Measurements from ENCODE around the gene REV3L. TPM values are rescaled to one million over a fixed set of nuclear protein-coding genes. Genes with fewer than 3 reads are reported as not detected.

The REV3L gene
- total RNA-seq, 1 donor from 2014 or later: 19.7 TPM

DNA sequence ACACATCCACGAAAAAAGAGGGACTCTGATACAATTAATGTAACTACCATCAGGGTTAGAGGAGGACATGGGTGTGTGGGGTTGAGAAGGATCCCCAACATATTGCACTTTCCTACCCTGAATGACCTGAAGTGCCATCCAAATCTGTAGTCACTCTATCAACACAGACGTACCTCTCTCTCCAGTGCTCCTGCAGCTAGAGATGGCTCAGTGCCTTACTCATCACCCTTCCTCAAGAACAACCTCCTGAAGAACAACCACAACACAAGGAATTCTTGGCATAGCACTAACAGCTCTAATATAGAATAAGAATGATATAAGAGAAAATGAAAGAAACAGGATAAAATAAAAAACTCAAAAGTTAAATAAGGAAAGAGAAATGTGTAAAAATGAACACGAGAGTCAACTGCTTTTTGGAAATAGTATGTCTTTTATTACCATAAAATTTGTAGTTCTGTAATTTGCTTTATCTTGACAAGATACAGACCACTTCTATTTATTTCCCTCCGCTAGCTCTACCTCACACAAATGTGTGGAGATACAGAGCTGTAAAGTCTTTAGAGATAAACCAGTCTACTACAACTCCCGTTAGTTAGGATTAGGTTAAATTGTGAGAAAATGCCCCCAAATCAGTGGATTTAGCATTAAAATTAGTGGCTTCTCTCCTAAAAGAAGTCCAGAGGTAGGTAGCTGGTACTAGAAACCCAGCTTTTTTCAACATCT is 63.9 kb downstream of the REV3L start:
- no peak overlapping the region for H3K27ac Mint-ChIP-seq (ENCODE audit: unreplicated experiment)
- H3K4me3 Mint-ChIP-seq (ENCODE audit: unreplicated experiment): no peak overlapping the region
- DNase-seq (ENCODE audit: low spot score): no peak
- TF ChIP-seq, protein P1, sequence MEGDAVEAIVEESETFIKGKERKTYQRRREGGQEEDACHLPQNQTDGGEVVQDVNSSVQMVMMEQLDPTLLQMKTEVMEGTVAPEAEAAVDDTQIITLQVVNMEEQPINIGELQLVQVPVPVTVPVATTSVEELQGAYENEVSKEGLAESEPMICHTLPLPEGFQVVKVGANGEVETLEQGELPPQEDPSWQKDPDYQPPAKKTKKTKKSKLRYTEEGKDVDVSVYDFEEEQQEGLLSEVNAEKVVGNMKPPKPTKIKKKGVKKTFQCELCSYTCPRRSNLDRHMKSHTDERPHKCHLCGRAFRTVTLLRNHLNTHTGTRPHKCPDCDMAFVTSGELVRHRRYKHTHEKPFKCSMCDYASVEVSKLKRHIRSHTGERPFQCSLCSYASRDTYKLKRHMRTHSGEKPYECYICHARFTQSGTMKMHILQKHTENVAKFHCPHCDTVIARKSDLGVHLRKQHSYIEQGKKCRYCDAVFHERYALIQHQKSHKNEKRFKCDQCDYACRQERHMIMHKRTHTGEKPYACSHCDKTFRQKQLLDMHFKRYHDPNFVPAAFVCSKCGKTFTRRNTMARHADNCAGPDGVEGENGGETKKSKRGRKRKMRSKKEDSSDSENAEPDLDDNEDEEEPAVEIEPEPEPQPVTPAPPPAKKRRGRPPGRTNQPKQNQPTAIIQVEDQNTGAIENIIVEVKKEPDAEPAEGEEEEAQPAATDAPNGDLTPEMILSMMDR (IDR thresholded peaks at IDR 0.05; ENCODE audit: unreplicated experiment): no peak
- no peaks in the 10 kb centered on the region for H3K9me3 Mint-ChIP-seq (ENCODE audit: unreplicated experiment)
- peaks cover 5% of the 10 kb centered on the region for H3K4me1 Mint-ChIP-seq (ENCODE audit: unreplicated experiment)
- no peaks in the 10 kb centered on the region for H3K27me3 Mint-ChIP-seq (ENCODE audit: unreplicated experiment)
- no peaks in the 10 kb centered on the region for H3K36me3 Mint-ChIP-seq (ENCODE audit: low read depth, unreplicated experiment)

DNA sequence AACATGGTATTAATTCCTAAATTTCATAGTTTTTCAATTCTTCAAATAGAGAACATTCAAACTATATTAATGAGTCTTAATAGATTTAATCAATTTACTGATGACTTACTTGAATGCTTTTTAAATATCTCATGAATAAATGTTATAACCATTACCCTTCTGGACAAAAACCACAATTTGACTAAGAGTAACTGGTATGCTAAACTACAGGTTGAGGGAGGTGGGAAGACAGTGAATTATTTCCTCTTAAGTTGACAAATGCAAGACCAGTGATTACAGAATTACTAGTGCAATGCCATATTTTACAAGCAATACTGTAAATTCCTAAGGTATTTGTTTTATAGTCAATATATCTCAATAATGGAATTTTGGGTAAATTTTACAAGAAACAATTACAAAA is 65.1 kb downstream of the REV3L start:
- H3K27ac Mint-ChIP-seq (ENCODE audit: unreplicated experiment): no peak overlapping the region
- no peaks in the 10 kb centered on the region for H3K36me3 Mint-ChIP-seq (ENCODE audit: low read depth, unreplicated experiment)
- H3K4me3 Mint-ChIP-seq (ENCODE audit: unreplicated experiment): no peak overlapping the region
- no peaks in the 10 kb centered on the region for H3K4me1 Mint-ChIP-seq (ENCODE audit: unreplicated experiment)
- no peaks in the 10 kb centered on the region for H3K27me3 Mint-ChIP-seq (ENCODE audit: unreplicated experiment)
- DNase-seq (ENCODE audit: low spot score): no peak
- TF ChIP-seq, protein P1 (IDR thresholded peaks at IDR 0.05; ENCODE audit: unreplicated experiment): no peak
- H3K9me3 Mint-ChIP-seq (ENCODE audit: unreplicated experiment): no peaks in the 10 kb centered on the region

DNA sequence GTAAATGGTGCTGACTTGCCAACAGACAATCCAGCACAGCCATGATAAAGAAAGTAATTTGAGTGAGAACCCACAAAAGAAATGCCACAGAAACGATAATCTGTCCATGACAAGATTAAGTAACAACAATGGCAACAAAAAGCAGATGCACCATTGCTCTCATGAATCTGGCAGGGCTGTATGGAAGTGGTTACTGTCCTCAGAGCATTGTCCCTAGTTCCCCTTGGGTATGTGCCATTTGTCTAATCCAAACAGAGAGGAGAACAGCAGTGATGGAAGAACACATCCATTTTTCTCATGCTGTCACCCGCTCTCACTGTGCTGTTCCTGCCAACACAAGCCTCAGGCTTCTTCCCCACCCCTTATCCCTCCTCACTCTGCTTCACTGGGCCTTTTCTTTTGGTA is 65.8 kb downstream of the REV3L start:
- H3K27me3 Mint-ChIP-seq (ENCODE audit: unreplicated experiment): no peaks in the 10 kb centered on the region
- H3K4me1 Mint-ChIP-seq (ENCODE audit: unreplicated experiment): no peaks in the 10 kb centered on the region
- TF ChIP-seq, protein P1 (IDR thresholded peaks at IDR 0.05; ENCODE audit: unreplicated experiment): no peak
- no peaks in the 10 kb centered on the region for H3K9me3 Mint-ChIP-seq (ENCODE audit: unreplicated experiment)
- H3K36me3 Mint-ChIP-seq (ENCODE audit: low read depth, unreplicated experiment): no peaks in the 10 kb centered on the region
- no peak overlapping the region for H3K4me3 Mint-ChIP-seq (ENCODE audit: unreplicated experiment)
- no peak for DNase-seq (ENCODE audit: low spot score)
- no peak overlapping the region for H3K27ac Mint-ChIP-seq (ENCODE audit: unreplicated experiment)

DNA sequence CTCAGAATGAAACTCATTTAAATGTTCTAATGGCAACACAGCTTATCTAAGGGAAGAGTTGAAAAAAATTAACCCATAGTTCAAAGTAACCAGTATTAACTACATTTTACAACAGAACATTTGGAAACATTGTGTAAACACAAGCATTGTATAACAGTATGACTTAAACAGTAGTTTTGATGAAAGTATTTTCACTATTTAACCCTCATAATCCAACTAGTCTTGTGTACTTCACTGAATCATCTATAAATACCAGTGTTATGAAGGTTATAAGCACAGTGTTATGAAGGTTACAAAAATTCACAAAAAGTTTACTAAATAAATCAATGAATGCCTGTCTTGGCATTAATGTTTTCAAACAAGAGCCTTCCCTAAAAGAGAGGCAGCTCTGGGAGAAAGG is 66.5 kb downstream of the REV3L start:
- Mint-ChIP-seq H3K4me3 (ENCODE audit: unreplicated experiment) (no peak overlapping the region), H3K9me3 (ENCODE audit: unreplicated experiment) (no peaks in the 10 kb centered on the region), H3K36me3 (ENCODE audit: low read depth, unreplicated experiment) (no peaks in the 10 kb centered on the region), H3K4me1 (ENCODE audit: unreplicated experiment) (no peaks in the 10 kb centered on the region), H3K27ac (ENCODE audit: unreplicated experiment) (no peak overlapping the region), H3K27me3 (ENCODE audit: unreplicated experiment) (no peaks in the 10 kb centered on the region)
- TF ChIP-seq, protein P1 (IDR thresholded peaks at IDR 0.05; ENCODE audit: unreplicated experiment): no peak
- DNase-seq (ENCODE audit: low spot score): no peak

DNA sequence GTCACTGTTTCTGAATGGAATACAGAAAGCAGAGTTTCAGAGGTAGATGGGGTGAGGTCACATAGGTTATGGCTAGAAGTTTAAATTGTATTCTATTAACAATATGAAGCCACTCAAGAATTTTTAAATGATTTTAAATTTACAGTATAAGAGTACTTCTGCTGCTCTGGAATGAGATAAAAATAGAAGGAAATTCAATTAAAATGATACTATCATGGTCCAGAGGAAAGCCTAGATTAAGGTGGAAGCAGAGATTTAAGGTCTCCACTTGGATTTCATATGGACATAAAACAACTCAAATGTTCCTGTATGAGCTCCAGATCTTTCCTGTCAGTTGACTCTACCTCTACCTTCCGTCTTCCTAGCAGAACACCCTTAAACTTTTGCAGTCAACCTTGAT is 68.6 kb downstream of the REV3L start:
- no peak overlapping the region for H3K4me3 Mint-ChIP-seq (ENCODE audit: unreplicated experiment)
- no peaks in the 10 kb centered on the region for H3K9me3 Mint-ChIP-seq (ENCODE audit: unreplicated experiment)
- TF ChIP-seq, protein P1 (IDR thresholded peaks at IDR 0.05; ENCODE audit: unreplicated experiment): no peak
- DNase-seq (ENCODE audit: low spot score): no peak
- H3K27me3 Mint-ChIP-seq (ENCODE audit: unreplicated experiment): no peaks in the 10 kb centered on the region
- H3K27ac Mint-ChIP-seq (ENCODE audit: unreplicated experiment): no peak overlapping the region
- H3K4me1 Mint-ChIP-seq (ENCODE audit: unreplicated experiment): peaks cover 4% of the 10 kb centered on the region
- H3K36me3 Mint-ChIP-seq (ENCODE audit: low read depth, unreplicated experiment): no peaks in the 10 kb centered on the region

Data from endothelial cell (in vitro differentiated cells).